H1 (cell line): ENCODE data around the gene EPS8.

Experiments used
- CTCF ChIP-seq, 3 experiments: IDR thresholded peaks; 1 replicate in 2 of 3; 2 replicates in 1 of 3; pipeline versions ENCODE4 v1.5.1 to v1.6.1; 2011; ENCODE audit warnings: low read length in 3 of 3, mild to moderate bottlenecking in 3 of 3, inconsistent platforms in 2 of 3, low read depth in 1 of 3, moderate library complexity in 1 of 3; ENCODE audit not compliant: insufficient read depth in 1 of 3; ENCODE audit errors: control extremely low read depth in 1 of 3
- MAX ChIP-seq: IDR thresholded peaks from 2 replicates; pipeline ENCODE4 v1.6.1; 2012; ENCODE audit warnings: inconsistent platforms
- NRF1 ChIP-seq: IDR thresholded peaks from 2 replicates; pipeline ENCODE4 v1.6.1; 2011; ENCODE audit warnings: mild to moderate bottlenecking, low read depth, low read length, improper control_type of control experiment
- RNF2 ChIP-seq: fragments of 200-900, 300-1000 bp; sonication (generic); IDR thresholded peaks from 2 replicates; pipeline ENCODE4 v1.7.1; 2016; ENCODE audit warnings: borderline replicate concordance, low read depth, mild to moderate bottlenecking, antibody characterized with exemption, low read length; ENCODE audit not compliant: poor library complexity, severe bottlenecking; ENCODE audit errors: missing control alignments
- TAF1 ChIP-seq: IDR thresholded peaks from 2 replicates; pipeline ENCODE4 v1.6.1; 2011; ENCODE audit warnings: mild to moderate bottlenecking, low read depth, low read length
- ZNF274 ChIP-seq: IDR thresholded peaks from 2 replicates; pipeline ENCODE4 v1.7.0; 2012; ENCODE audit warnings: low read length, borderline replicate concordance; ENCODE audit errors: extremely low read depth
- TF ChIP-seq, protein P1 (sequence below): IDR thresholded peaks from 2 replicates; pipeline ENCODE4 v1.6.1; 2012; ENCODE audit warnings: low read length, inconsistent platforms

DNA sequence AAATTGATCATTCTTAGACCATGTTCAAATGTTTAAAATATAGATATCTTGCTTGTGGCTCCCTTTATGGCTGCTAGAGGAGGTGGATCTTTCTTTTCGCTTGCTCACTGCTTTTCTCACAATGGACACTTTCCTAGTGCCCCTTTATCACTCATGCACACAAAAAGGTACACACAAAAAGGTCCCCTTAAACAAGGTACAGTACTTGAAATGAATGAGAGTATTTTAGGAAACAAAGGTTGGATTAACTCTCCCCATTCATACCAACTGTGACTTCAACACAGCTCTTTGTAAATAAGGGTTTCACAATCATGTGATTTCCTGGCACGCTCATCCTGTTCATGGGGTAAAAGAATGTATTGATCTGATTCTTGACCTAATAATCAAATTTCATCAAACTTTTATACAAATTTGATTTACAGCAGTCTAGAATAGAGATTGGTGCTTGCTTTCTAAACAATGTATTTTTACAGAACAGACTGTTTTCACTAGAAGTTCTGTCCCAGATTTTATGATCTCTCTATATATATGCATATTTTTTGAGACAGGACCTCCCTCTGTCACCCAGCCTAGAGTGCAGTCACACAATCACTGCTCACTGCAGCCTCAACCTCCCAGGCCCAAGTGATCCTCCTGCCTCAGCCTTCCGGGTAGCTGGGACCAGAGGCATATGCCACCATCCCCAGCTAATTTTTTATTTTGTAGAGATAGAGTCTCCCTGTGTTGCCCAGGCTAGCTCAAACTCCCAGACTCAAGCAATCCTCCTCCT is 34.4 kb upstream of the EPS8 start:
- no peak for TF ChIP-seq CTCF (IDR thresholded peaks at IDR 0.05; ENCODE audit: control extremely low read depth in 1 of 3, insufficient read depth in 1 of 3, low read depth in 1 of 3, low read length in 3 of 3)
- TF ChIP-seq RNF2: no peak
- no peak for TF ChIP-seq TAF1
- TF ChIP-seq, protein P1, sequence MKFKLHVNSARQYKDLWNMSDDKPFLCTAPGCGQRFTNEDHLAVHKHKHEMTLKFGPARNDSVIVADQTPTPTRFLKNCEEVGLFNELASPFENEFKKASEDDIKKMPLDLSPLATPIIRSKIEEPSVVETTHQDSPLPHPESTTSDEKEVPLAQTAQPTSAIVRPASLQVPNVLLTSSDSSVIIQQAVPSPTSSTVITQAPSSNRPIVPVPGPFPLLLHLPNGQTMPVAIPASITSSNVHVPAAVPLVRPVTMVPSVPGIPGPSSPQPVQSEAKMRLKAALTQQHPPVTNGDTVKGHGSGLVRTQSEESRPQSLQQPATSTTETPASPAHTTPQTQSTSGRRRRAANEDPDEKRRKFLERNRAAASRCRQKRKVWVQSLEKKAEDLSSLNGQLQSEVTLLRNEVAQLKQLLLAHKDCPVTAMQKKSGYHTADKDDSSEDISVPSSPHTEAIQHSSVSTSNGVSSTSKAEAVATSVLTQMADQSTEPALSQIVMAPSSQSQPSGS: no peak
- no peak for TF ChIP-seq NRF1
- TF ChIP-seq MAX: no peak
- no peak for TF ChIP-seq ZNF274
